Naive B cell (primary cell): ENCODE results near the gene LRMDA. TPM values are rescaled to one million over a fixed set of nuclear protein-coding genes. Genes with fewer than 3 reads are reported as not detected.

Experiments used
- ATAC-seq, 2 donors: fragments of 150-1000 bp; cut with Tn5 transposase; 2 replicates each; pipeline ENCODE4 v1.10.0; 2021; ENCODE audit warnings: low read depth in 2 of 2, mild to moderate bottlenecking in 2 of 2, moderate library complexity in 2 of 2
- DNase-seq: peaks from one replicate; pipeline ENCODE4 v3.0.0; 2022
- H3K27ac Mint-ChIP-seq, 6 donors: one replicate each; pipeline ENCODE4 v1.8.0; 2020 to 2022; ENCODE audit warnings: mild to moderate bottlenecking in 6 of 6, mixed read lengths in 6 of 6, moderate library complexity in 5 of 6, inconsistent platforms in 2 of 6
- H3K27me3 Mint-ChIP-seq, 3 donors: one replicate each; pipeline ENCODE4 v1.8.0; 2021 to 2022; ENCODE audit warnings: mixed read lengths in 3 of 3, mild to moderate bottlenecking in 1 of 3
- H3K36me3 Mint-ChIP-seq, 2 donors: one replicate each; pipeline ENCODE4 v1.8.0; 2020 to 2022; ENCODE audit warnings: mixed read lengths in 2 of 2, inconsistent platforms in 1 of 2, mild to moderate bottlenecking in 1 of 2
- H3K4me1 Mint-ChIP-seq, 3 donors: one replicate each; pipeline ENCODE4 v1.8.0; 2020 to 2022; ENCODE audit warnings: mixed read lengths in 3 of 3, inconsistent platforms in 1 of 3, mild to moderate bottlenecking in 1 of 3, moderate library complexity in 1 of 3
- H3K4me3 Mint-ChIP-seq, 8 donors: one replicate each; pipeline ENCODE4 v1.8.0; 2020 to 2022; ENCODE audit warnings: mild to moderate bottlenecking in 8 of 8, mixed read lengths in 8 of 8, moderate library complexity in 8 of 8, inconsistent platforms in 2 of 8
- H3K9me3 Mint-ChIP-seq, 7 donors: one replicate each; pipeline ENCODE4 v1.8.0; 2020 to 2022; ENCODE audit warnings: mixed read lengths in 7 of 7, mild to moderate bottlenecking in 5 of 7, inconsistent platforms in 2 of 7, moderate library complexity in 1 of 7
- polyA plus RNA-seq, 6 donors: library from polyadenylated mRNA; unstranded; fragments of 300-500 nt; fragmentation: Illumina TruSeq; gene quantifications; one replicate each; pipeline ENCODE4 v1.2.3, GENCODE V29; 2021; ENCODE audit warnings: low read depth in 6 of 6

The LRMDA gene
- polyA plus RNA-seq, 6 donors from 2014 or later, result 2.1 TPM; not detected in 5

DNA sequence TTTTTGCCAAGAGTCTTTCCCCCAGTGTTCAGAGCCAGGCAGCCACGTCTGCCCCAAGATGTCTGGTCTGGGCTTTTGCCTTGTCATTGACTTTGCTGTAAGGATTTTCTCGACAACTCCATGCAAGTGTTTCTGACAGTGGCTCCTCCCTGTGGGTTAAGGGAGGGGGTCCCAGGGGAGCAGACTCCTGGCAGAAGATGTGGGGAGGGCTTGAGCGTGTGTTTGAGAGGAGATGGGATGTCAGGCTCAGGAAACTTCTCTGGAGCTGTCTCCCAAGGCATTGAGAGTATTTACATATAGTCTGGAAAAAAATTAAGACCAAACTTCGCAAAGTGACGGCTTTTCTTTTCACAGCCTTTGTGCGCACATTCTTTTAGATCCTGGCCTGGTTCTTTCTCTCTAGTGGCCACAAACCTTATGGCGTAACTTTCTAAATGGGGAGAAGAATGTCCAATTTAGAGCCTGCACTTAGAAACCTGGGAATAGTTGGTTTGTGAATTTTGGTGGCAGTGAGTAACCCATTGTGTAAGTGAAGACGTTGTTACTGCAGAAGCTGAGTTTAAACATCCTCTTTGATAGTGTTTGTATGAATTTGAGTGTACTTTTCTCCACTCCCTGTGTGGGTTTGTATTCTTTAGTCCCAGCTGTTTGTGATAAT, 201.5 kb downstream of the LRMDA start:
- H3K27ac Mint-ChIP-seq, result no peak overlapping the region
- H3K27me3 Mint-ChIP-seq, result peaks cover 6 to 19% (median 12%) of the 10 kb centered on the region in 3 donors
- ATAC-seq, result no peak
- no peak overlapping the region for H3K4me3 Mint-ChIP-seq
- H3K36me3 Mint-ChIP-seq, result no peaks in the 10 kb centered on the region
- no peaks in the 10 kb centered on the region for H3K9me3 Mint-ChIP-seq
- no peak for DNase-seq
- no peaks in the 10 kb centered on the region for H3K4me1 Mint-ChIP-seq

DNA sequence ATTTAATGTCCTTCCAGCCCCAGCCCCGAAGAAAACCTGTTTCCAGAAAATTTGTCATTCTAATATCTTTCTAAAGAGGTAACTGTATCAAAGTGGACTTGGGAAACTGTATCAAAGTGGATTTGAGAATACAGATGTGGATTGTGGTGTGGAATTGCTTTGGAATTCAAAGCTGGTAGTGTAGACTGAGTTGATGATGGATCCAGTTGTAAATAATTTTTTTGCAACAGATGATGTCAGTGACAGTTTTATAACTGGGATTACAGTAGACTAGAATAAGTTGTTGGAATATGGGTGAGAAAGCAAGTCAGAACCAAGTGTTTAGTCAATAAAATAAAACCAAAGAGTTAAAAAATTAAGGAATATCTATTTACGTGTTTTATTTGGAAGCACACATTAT, 202.1 kb downstream of the LRMDA start:
- Mint-ChIP-seq H3K9me3 (no peaks in the 10 kb centered on the region), H3K4me3 (no peak overlapping the region), H3K4me1 (no peaks in the 10 kb centered on the region), H3K27me3 (peaks cover 6 to 22% (median 19%) of the 10 kb centered on the region in 3 donors), H3K27ac (no peak overlapping the region), H3K36me3 (no peaks in the 10 kb centered on the region)
- DNase-seq (no peak), ATAC-seq (no peak)

DNA sequence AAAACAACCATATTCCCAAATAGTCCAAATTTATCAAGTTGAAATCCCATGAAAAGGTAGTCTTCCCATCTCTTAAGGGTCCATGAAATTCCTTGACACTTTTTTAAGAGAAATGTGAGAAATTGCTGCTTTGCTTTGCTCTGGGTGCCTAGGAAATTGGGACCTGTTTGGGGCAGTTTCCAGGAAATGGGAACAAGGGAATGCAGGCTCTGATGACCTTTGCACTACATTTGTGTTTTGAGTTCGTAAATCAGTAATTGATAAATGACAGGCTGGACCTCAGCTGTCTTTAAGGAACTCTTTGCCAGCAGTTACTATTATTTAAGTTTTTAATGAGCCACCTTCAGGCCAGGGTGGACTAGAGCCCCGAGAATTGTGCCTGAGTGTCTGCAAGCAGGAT, 203.5 kb downstream of the LRMDA start:
- no peak for DNase-seq
- H3K4me3 Mint-ChIP-seq, result no peak overlapping the region
- H3K4me1 Mint-ChIP-seq, result no peaks in the 10 kb centered on the region
- H3K27ac Mint-ChIP-seq, result no peak overlapping the region
- H3K27me3 Mint-ChIP-seq, result peaks cover 18 to 29% (median 27%) of the 10 kb centered on the region in 3 donors
- no peak for ATAC-seq
- no peaks in the 10 kb centered on the region for H3K9me3 Mint-ChIP-seq
- H3K36me3 Mint-ChIP-seq, result no peaks in the 10 kb centered on the region

DNA sequence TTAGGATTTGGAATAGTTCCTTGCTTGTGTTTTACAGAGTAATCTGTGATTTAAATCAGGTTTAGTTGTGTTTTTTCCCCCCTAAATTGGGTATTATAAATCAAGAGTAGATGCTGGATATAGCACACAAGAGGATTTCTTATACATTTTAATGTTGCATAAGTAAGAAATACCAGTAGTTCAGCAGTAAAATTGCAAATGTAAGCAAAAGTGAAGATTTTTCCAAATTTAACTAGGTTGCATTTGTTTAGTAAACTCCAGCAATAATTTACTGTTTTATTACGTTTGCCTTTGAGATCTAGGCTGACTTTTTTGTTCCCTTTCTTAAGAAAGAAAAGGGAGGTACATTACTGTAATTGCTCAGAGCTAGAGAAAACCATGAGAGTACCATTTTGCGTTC, 207.3 kb downstream of the LRMDA start:
- no peak for ATAC-seq
- Mint-ChIP-seq H3K27ac (no peak overlapping the region), H3K27me3 (peaks cover 18 to 33% (median 20%) of the 10 kb centered on the region in 3 donors), H3K9me3 (no peaks in the 10 kb centered on the region), H3K36me3 (no peaks in the 10 kb centered on the region), H3K4me3 (no peak overlapping the region), H3K4me1 (no peaks in the 10 kb centered on the region)
- DNase-seq, result no peak

GRCh38 chr10:75639736-75640135, 208.3 kb downstream of the LRMDA start:
- Mint-ChIP-seq H3K36me3 (no peaks in the 10 kb centered on the region), H3K4me1 (no peaks in the 10 kb centered on the region), H3K9me3 (no peaks in the 10 kb centered on the region), H3K4me3 (no peak overlapping the region), H3K27ac (no peak overlapping the region), H3K27me3 (peaks cover 18 to 33% (median 20%) of the 10 kb centered on the region in 3 donors)
- DNase-seq (no peak), ATAC-seq (no peak)

DNA sequence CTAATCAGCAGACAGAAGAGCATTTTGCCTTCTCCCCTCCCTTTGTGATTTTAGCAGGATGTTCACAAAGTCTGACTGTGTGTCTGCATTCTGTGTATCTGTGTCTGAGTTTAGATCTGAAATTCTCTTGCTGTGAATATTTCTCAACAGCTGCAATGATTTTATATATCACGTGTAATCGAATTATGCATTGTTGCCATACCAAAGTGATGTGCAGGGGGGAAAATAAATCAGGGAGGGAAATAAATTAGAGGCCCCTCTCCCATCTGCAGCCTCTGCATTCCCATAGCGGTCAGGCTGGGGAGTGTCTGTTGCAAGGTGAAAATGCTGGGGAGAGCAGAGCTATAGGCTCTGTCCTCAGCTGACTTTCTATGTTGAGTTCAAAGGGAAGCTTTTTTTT, 209.0 kb downstream of the LRMDA start:
- Mint-ChIP-seq H3K4me3 (no peak overlapping the region), H3K27me3 (peaks cover 18 to 33% (median 20%) of the 10 kb centered on the region in 3 donors), H3K27ac (no peak overlapping the region), H3K4me1 (no peaks in the 10 kb centered on the region), H3K36me3 (no peaks in the 10 kb centered on the region), H3K9me3 (no peaks in the 10 kb centered on the region)
- ATAC-seq (no peak), DNase-seq (no peak)

DNA sequence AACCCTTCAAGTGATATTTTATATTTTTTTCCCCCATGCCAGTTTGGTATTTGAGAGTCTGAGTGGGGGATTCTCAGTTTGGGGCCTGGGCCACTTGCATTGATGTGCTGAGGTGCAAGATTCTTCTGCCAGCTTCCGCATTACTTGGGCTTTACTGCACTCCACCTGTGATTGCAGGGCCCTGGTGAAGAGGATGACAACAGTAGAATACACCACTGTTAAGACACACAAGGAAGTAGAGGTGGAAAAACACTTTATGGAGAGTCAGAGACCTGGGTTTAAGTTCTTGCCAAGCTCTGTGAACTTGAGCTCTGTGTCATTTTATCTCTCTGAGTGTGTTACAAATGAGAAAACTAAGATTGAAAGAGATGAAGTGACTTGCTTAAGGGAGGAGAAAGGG, 209.4 kb downstream of the LRMDA start:
- DNase-seq (no peak), ATAC-seq (no peak)
- Mint-ChIP-seq H3K27me3 (peaks cover 18 to 33% (median 20%) of the 10 kb centered on the region in 3 donors), H3K9me3 (no peaks in the 10 kb centered on the region), H3K36me3 (no peaks in the 10 kb centered on the region), H3K27ac (no peak overlapping the region), H3K4me3 (no peak overlapping the region), H3K4me1 (no peaks in the 10 kb centered on the region)

DNA sequence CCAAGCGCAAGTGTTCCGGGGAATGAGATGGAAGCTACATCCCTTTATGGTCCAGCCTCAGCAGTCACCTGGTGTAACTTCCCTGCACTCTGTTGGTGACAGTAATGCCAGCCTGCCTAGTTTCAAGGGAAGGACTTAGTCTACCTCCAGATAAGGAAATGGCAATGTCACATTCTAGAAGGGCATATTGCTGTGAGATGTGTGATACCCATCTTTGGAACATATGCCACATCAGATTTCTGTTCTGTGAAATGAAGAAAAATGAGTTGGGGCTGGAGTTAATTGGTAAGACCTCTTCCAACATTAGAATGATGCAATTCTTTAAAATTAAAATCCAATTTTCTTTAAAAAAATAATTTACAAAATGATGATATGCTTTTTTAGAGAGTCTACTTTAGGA, 212.0 kb downstream of the LRMDA start:
- H3K9me3 Mint-ChIP-seq, result no peaks in the 10 kb centered on the region
- no peak overlapping the region for H3K4me3 Mint-ChIP-seq
- peak overlapping the region in 1 of 6 donors; percentile 64 for H3K27ac Mint-ChIP-seq
- no peaks in the 10 kb centered on the region for H3K4me1 Mint-ChIP-seq
- no peaks in the 10 kb centered on the region for H3K36me3 Mint-ChIP-seq
- ATAC-seq, result no peak
- DNase-seq, result no peak
- peaks cover 9 to 16% (median 11%) of the 10 kb centered on the region in 3 donors for H3K27me3 Mint-ChIP-seq

DNA sequence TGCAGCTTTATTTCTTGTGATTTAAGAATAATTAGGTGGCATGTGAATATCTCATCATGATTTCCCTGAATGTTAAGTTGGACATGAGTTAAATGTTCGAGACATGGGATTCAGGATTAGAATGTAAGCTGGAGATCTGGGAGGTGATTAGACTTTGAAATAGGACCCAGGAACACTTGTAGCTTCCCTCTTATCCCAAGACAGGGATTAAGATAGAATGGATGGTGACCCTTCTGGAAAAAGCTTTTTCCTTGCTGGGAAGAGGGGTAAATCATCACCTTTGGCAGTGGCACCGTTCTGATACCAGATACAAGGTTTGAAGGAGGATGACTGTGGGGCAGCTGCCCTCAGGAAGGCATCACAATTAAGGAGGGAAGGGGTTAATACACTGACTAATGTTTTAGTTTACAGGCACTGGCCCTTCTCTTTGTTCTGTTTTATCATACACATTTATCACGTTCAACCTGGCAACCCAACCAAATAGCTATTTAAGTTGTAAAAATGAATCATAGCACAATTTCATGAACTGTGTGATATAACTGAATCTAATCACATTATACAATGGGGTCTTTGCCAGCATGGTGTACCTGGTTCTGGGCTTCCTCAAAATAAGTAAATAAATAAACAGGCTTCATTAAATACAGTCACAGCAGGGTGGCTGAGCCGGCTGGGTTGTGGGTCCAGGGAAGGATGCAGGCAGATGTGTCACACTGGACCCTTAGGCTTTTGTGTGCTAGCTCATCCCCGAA, 212.7 kb downstream of the LRMDA start:
- Mint-ChIP-seq H3K27me3 (peaks cover 8 to 12% (median 8%) of the 10 kb centered on the region in 3 donors), H3K4me1 (peaks cover 0 to 2% (median 0%) of the 10 kb centered on the region in 3 donors), H3K9me3 (no peaks in the 10 kb centered on the region), H3K4me3 (no peak overlapping the region), H3K27ac (no peak overlapping the region), H3K36me3 (no peaks in the 10 kb centered on the region)
- DNase-seq (no peak), ATAC-seq (no peak)

GRCh38 chr10:75645704-75646103, 214.3 kb downstream of the LRMDA start:
- no peak overlapping the region for H3K4me3 Mint-ChIP-seq
- H3K27me3 Mint-ChIP-seq, result peaks cover 0 to 6% (median 5%) of the 10 kb centered on the region in 3 donors
- DNase-seq (no peak), ATAC-seq (no peak)
- no peaks in the 10 kb centered on the region for H3K36me3 Mint-ChIP-seq
- peaks cover 0 to 2% (median 0%) of the 10 kb centered on the region in 3 donors for H3K4me1 Mint-ChIP-seq
- no peak overlapping the region for H3K27ac Mint-ChIP-seq
- H3K9me3 Mint-ChIP-seq, result peaks cover 0 to 5% (median 0%) of the 10 kb centered on the region in 7 donors

- Mint-ChIP-seq H3K36me3 (no peaks in the 10 kb centered on the region), H3K27ac (no peak overlapping the region), H3K4me3 (no peak overlapping the region), H3K27me3 (peaks cover 0 to 6% (median 5%) of the 10 kb centered on the region in 3 donors), H3K9me3 (peaks cover 0 to 6% (median 0%) of the 10 kb centered on the region in 7 donors), H3K4me1 (peaks cover 0 to 2% (median 0%) of the 10 kb centered on the region in 3 donors)
- no peak for ATAC-seq
- DNase-seq, result no peak
Measured at GRCh38 chr10:75646218-75646915, 214.9 kb downstream of the LRMDA start.

GRCh38 chr10:75646916-75647315, 215.5 kb downstream of the LRMDA start:
- no peak overlapping the region for H3K4me3 Mint-ChIP-seq
- DNase-seq, result no peak
- H3K9me3 Mint-ChIP-seq, result peaks cover 0 to 6% (median 0%) of the 10 kb centered on the region in 7 donors
- no peak for ATAC-seq
- H3K27me3 Mint-ChIP-seq, result peaks cover 0 to 6% (median 5%) of the 10 kb centered on the region in 3 donors
- H3K27ac Mint-ChIP-seq, result no peak overlapping the region
- peaks cover 0 to 2% (median 0%) of the 10 kb centered on the region in 3 donors for H3K4me1 Mint-ChIP-seq
- no peaks in the 10 kb centered on the region for H3K36me3 Mint-ChIP-seq

- H3K4me1 Mint-ChIP-seq, result peaks cover 0 to 2% (median 0%) of the 10 kb centered on the region in 3 donors
- H3K9me3 Mint-ChIP-seq, result peaks cover 0 to 6% (median 0%) of the 10 kb centered on the region in 7 donors
- no peak overlapping the region for H3K27ac Mint-ChIP-seq
Measured at GRCh38 chr10:75647675-75648074, 216.3 kb downstream of the LRMDA start.

More at GRCh38 chr10:75647675-75648074, 216.3 kb downstream of the LRMDA start:
- DNase-seq (no peak), ATAC-seq (no peak)
- Mint-ChIP-seq H3K36me3 (no peaks in the 10 kb centered on the region), H3K4me3 (no peak overlapping the region), H3K27me3 (peaks cover 0 to 6% (median 5%) of the 10 kb centered on the region in 3 donors)
